HepG2 (cell line): ENCODE measurements around the gene TTYH1. TPM values are rescaled to one million over a fixed set of nuclear protein-coding genes. Genes with fewer than 3 reads are reported as not detected.

ENCODE experiments used
- ATAC-seq: fragments of 200-7000 bp; cut with Tn5 transposase; 3 replicates; pipeline ENCODE4 v1.9.1; 2020; ENCODE audit warnings: mild to moderate bottlenecking, moderate library complexity
- BruUV-seq: library from RNA; stranded (reverse); fragments of 400-500 nt; replicated peaks from 2 replicates; lab custom pipeline; 2021; lab: Mats Ljungman, UMichigan
- CTCF ChIA-PET: fragments of 300-600 bp; formaldehyde crosslinking; extraction: SDS; loops from one replicate; lab custom pipeline; 2021; ENCODE audit warnings: low total read pairs, inconsistent platforms, low intra/inter-chr PET ratio; lab: Yijun Ruan, JAX
- POLR2A ChIA-PET: fragments of 350-600 bp; sonication (Branson Sonifier 250); formaldehyde crosslinking; loops from one replicate; lab custom pipeline; 2020; ENCODE audit warnings: antibody characterized with exemption, inconsistent platforms; lab: Yijun Ruan, JAX
- DNase-seq: peaks from one replicate; pipeline ENCODE4 v3.0.0-alpha.2; 2015; ENCODE audit warnings: low spot score
- FAIRE-seq: peaks from 3 replicates; lab custom pipeline; 2011; peaks lifted over from hg19 to GRCh38; lab: Jason Lieb, UNC
- H2AFZ ChIP-seq: one replicate; pipeline ENCODE4 v1.6.1; 2011; ENCODE audit warnings: low read length, inconsistent platforms
- H3K27ac ChIP-seq: fragments of 300-600 bp; 3 replicates; pipeline ENCODE4 v1.8.0; 2011; ENCODE audit warnings: mixed run types, mild to moderate bottlenecking, mixed read lengths, low read length, inconsistent platforms; ENCODE audit not compliant: insufficient read depth; ENCODE audit errors: extremely low read length
- H3K27me3 ChIP-seq, 2 experiments: fragments of 200-600 bp in 1 of 2; 2 replicates in 1 of 2; 3 replicates in 1 of 2; pipeline versions ENCODE4 v1.6.0 to v1.8.0; 2011; ENCODE audit warnings: low read length in 2 of 2, mild to moderate bottlenecking in 2 of 2, moderate library complexity in 2 of 2, inconsistent platforms in 1 of 2; ENCODE audit not compliant: insufficient read depth in 2 of 2, control insufficient read depth in 1 of 2
- H3K36me3 ChIP-seq, 2 experiments: fragments of 200-600 bp in 1 of 2; replicated peaks in 1 of 2; 2 replicates in 1 of 2; 3 replicates in 1 of 2; pipeline versions ENCODE4 v1.5.1 to v1.8.0; 2011; ENCODE audit warnings: low read length in 2 of 2, inconsistent platforms in 1 of 2; ENCODE audit not compliant: insufficient read depth in 2 of 2, control insufficient read depth in 1 of 2
- H3K4me1 ChIP-seq: 2 replicates; pipeline ENCODE4 v1.5.1; 2012; ENCODE audit warnings: low read length, inconsistent platforms; ENCODE audit not compliant: insufficient read depth
- H3K4me2 ChIP-seq: 2 replicates; pipeline ENCODE4 v1.6.0; 2011; ENCODE audit warnings: low read depth, low read length, inconsistent platforms
- H3K4me3 ChIP-seq, 3 experiments: fragments of 200-600 bp in 1 of 3; sonication (generic), shearing (Covaris generic) in 1 of 3; replicated peaks in 1 of 3; 2 replicates each; pipeline ENCODE4 v1.5.1; 2011 to 2016; ENCODE audit warnings: low read length in 3 of 3, inconsistent platforms in 2 of 3, low read depth in 2 of 3, mild to moderate bottlenecking in 2 of 3, control low read depth in 1 of 3, mixed read lengths in 1 of 3; ENCODE audit not compliant: insufficient read depth in 1 of 3
- H3K79me2 ChIP-seq: one replicate; pipeline ENCODE4 v1.6.1; 2011; ENCODE audit warnings: low read length, inconsistent platforms; ENCODE audit not compliant: insufficient read depth
- H3K9ac ChIP-seq: 2 replicates; pipeline ENCODE4 v1.6.0; 2011; ENCODE audit warnings: mild to moderate bottlenecking, low read depth, low read length, inconsistent platforms; ENCODE audit not compliant: insufficient read depth
- H3K9me3 ChIP-seq: 2 replicates; pipeline ENCODE4 v1.5.1; 2012; ENCODE audit warnings: mild to moderate bottlenecking, low read length
- H4K20me1 ChIP-seq: 2 replicates; pipeline ENCODE4 v1.6.0; 2011; ENCODE audit warnings: inconsistent platforms, mild to moderate bottlenecking, low read length, moderate library complexity; ENCODE audit not compliant: insufficient read depth
- KAT7 ChIP-seq: IDR thresholded peaks from 2 replicates; pipeline ENCODE4 v1.6.1; 2018; ENCODE audit warnings: borderline replicate concordance, missing compliant biosample characterization
- NFE2 ChIP-seq: sonication (generic); formaldehyde crosslinking; IDR thresholded peaks from 2 replicates; pipeline ENCODE4 v1.4.0; 2020; ENCODE audit warnings: missing genetic modification reagents
- TFAP4 ChIP-seq: sonication (generic); IDR thresholded peaks from 2 replicates; pipeline ENCODE4 v1.6.1; 2016; ENCODE audit warnings: low read depth, borderline replicate concordance
- ZFP82 ChIP-seq: sonication (generic); formaldehyde crosslinking; IDR thresholded peaks from 2 replicates; pipeline ENCODE4 v1.5.1; 2020; ENCODE audit warnings: mild to moderate bottlenecking, missing genetic modification reagents, borderline replicate concordance
- ZNF777 ChIP-seq: sonication (generic); formaldehyde crosslinking; IDR thresholded peaks from 2 replicates; pipeline ENCODE4 v1.4.0; 2020; ENCODE audit warnings: missing genetic modification reagents
- WGBS: methylation state at CpG from one replicate; pipeline ENCODE4 v1.1.6; 2017; ENCODE audit warnings: low lambda C conversion rate; 5-methylcytosine and 5-hydroxymethylcytosine counted together
- in situ Hi-C: cut with HindIII; loops from 2 replicates; pipeline ENCODE4 v1.10.0; 2017; ENCODE audit warnings: low pct_unique_long_range_greater_than_20kb; ENCODE audit not compliant: extremely low pct_ligation_motif_present
- intact Hi-C: fragments of 100-400 bp; cut with micrococcal nuclease; formaldehyde crosslinking; loops from one replicate; pipeline ENCODE4 v1.10.0; 2022; ENCODE audit not compliant: unreplicated experiment
- polyA plus RNA-seq, 8 experiments: library from polyadenylated mRNA; depleted of rRNA in 3 of 8; stranded (reverse) in 7 of 8; unstranded in 1 of 8; fragments of >200 nt; fragmentation: Illumina TruSeq in 4 of 8; extraction: Trizol in 4 of 8; gene quantifications; 2 replicates each; pipeline versions ENCODE4 v1.2.1 to v1.2.3, GENCODE V29; 2011 to 2016; ENCODE audit warnings: low read depth in 4 of 8, missing spikeins in 1 of 8, mixed read lengths in 1 of 8; ENCODE audit not compliant: insufficient read depth in 1 of 8
- total RNA-seq, 5 experiments: library from RNA; depleted of rRNA; stranded (reverse); fragments of >200 nt; fragmentation: Illumina TruSeq; extraction: Trizol; gene quantifications; 2 replicates each; pipeline ENCODE4 v1.2.3, GENCODE V29; 2016; ENCODE audit warnings: low read depth in 1 of 5
- TF ChIP-seq, protein P1 (sequence below): sonication (generic); formaldehyde crosslinking; IDR thresholded peaks from 2 replicates; pipeline ENCODE4 v1.4.0; 2020; ENCODE audit warnings: missing genetic modification reagents
- TF ChIP-seq, protein P2 (sequence below): IDR thresholded peaks from 2 replicates; pipeline ENCODE4 v1.6.1; 2012; ENCODE audit warnings: low read depth, low read length, improper control_type of control experiment
- TF ChIP-seq, protein P3 (sequence below): sonication (generic); formaldehyde crosslinking; IDR thresholded peaks from 2 replicates; pipeline ENCODE4 v1.5.1; 2020; ENCODE audit warnings: missing genetic modification reagents, mild to moderate bottlenecking, borderline replicate concordance

Gene TTYH1
- total and polyA plus RNA-seq, 2 of the 13 experiments (the other 11 are each of a cell fraction or from before 2014, with no cell fraction given): 6.9 to 19.9 TPM

- TF ChIP-seq, protein P1, sequence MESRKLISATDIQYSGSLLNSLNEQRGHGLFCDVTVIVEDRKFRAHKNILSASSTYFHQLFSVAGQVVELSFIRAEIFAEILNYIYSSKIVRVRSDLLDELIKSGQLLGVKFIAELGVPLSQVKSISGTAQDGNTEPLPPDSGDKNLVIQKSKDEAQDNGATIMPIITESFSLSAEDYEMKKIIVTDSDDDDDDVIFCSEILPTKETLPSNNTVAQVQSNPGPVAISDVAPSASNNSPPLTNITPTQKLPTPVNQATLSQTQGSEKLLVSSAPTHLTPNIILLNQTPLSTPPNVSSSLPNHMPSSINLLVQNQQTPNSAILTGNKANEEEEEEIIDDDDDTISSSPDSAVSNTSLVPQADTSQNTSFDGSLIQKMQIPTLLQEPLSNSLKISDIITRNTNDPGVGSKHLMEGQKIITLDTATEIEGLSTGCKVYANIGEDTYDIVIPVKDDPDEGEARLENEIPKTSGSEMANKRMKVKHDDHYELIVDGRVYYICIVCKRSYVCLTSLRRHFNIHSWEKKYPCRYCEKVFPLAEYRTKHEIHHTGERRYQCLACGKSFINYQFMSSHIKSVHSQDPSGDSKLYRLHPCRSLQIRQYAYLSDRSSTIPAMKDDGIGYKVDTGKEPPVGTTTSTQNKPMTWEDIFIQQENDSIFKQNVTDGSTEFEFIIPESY (CRISPR knock-in tag): no peak
- TF ChIP-seq TFAP4 (no peak), KAT7 (CRISPR knock-in tag) (no peak)
Measured at GRCh38 chr19:54421169-54421516, 5.9 kb downstream of the TTYH1 start (continued).

DNA sequence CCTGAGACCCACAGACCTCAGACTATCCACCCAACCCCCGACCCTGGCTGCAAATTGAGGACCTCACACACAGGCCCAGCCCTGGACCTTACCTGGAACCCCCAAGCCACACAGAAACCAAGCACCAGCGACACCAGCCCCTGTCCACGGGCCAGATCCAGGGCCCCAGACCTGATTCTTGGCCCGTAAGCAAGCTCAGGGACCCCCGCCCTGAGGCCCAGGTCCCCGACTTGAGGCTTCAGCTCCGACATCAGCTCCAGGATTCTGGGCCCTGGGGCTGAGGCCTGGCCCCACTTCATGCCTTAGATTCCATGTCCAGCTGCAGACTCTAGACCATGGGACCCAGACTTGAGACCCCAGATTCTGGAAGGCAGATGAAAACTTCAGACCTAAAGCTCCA, 6.3 kb downstream of the TTYH1 start:
- WGBS: no CpG with 5 or more reads among the region's 7 CpGs
- in situ Hi-C loops (no loop called here), intact Hi-C loops (no loop called here)
- no peak for ATAC-seq
- Histone ChIP-seq H3K9ac (no peak overlapping the region), H3K27me3 (no peaks in the 10 kb centered on the region), H3K4me3 (no peak overlapping the region), H3K9me3 (no peaks in the 10 kb centered on the region), H4K20me1 (no peaks in the 10 kb centered on the region), H3K27ac (no peak overlapping the region), H3K36me3 (no peaks in the 10 kb centered on the region), H3K4me1 (peaks cover 56% of the 10 kb centered on the region), H3K4me2 (no peak overlapping the region), H3K79me2 (no peaks in the 10 kb centered on the region), H2AFZ (no peak overlapping the region)
- no peak for DNase-seq
- TF ChIP-seq, protein P2, sequence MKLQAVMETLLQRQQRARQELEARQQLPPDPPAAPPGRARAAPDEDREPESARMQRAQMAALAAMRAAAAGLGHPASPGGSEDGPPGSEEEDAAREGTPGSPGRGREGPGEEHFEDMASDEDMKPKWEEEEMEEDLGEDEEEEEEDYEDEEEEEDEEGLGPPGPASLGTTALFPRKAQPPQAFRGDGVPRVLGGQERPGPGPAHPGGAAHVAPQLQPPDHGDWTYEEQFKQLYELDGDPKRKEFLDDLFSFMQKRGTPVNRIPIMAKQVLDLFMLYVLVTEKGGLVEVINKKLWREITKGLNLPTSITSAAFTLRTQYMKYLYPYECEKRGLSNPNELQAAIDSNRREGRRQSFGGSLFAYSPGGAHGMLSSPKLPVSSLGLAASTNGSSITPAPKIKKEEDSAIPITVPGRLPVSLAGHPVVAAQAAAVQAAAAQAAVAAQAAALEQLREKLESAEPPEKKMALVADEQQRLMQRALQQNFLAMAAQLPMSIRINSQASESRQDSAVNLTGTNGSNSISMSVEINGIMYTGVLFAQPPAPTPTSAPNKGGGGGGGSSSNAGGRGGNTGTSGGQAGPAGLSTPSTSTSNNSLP: no peak
- TF ChIP-seq ZFP82 (CRISPR knock-in tag): no peak
- no peak for TF ChIP-seq ZNF777 (CRISPR knock-in tag)
- no peak for TF ChIP-seq NFE2 (CRISPR knock-in tag)
- TF ChIP-seq, protein P3, sequence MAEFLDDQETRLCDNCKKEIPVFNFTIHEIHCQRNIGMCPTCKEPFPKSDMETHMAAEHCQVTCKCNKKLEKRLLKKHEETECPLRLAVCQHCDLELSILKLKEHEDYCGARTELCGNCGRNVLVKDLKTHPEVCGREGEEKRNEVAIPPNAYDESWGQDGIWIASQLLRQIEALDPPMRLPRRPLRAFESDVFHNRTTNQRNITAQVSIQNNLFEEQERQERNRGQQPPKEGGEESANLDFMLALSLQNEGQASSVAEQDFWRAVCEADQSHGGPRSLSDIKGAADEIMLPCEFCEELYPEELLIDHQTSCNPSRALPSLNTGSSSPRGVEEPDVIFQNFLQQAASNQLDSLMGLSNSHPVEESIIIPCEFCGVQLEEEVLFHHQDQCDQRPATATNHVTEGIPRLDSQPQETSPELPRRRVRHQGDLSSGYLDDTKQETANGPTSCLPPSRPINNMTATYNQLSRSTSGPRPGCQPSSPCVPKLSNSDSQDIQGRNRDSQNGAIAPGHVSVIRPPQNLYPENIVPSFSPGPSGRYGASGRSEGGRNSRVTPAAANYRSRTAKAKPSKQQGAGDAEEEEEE (CRISPR knock-in tag): no peak
- POLR2A ChIA-PET: interaction anchor here (1.3 to 4.4 kb wide), 4 partner anchors 9 to 41 kb away, joined by 3 to 55 read pairs (median 36); partner anchors contain the start of genes LENG8 and LENG9
- CTCF ChIA-PET: no interaction called here
- no TSS peak for BruUV-seq
- no peak for FAIRE-seq
